ENCODE results near the gene GRIP2. TPM values are rescaled to one million over a fixed set of nuclear protein-coding genes. Genes with fewer than 3 reads are reported as not detected.

GRIP2 gene
- polyA plus RNA-seq, 3 donors from 2014 or later = not detected

DNA sequence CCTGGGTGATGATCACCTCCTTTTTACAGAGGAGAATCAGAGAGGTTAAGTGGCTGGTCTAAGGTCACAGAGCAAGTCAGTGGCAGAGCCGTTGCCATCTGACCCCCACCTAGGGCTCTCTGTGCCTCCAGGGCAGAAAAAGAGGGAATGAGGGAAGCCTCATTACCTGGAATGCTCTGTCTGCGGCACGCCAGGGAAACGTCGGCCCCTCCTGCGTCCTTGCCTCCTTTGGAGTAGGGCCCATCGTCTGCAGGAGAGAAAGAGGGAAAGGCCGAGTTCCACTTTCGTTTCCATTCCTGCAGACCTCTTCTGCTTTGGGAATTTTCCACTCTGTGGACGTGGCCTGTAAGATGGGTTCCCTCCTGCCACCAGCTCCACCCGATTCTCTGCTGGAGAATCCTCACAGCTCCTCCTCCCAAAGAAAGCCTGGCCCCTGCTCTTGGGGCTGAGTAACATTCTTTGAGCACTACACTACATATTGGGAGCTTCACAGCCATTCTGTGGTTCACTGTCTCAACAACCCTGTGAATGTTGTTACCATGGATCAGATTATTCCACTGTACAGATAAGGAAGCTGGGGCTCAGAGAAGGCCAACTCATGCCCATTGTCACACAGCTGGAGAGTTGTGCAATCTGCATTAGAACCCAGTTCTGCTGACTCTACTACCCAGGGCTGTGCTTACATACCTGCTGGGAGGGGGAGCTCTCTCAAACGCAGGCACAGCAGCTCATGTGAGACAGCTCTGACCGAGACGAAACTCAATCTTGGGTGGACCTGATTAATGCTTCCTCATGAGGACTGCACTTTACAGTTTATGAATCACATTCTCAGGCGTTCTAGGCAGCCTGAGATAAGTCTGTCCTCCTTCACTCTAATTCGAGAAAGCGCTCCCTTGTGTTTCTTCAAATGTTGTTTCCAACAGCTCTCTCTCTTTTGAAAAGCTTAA lies 14.2 kb downstream of the GRIP2 start:
- no peak for DNase-seq
- H3K36me3 Mint-ChIP-seq = no peaks in the 10 kb centered on the region
- H3K27me3 Mint-ChIP-seq (ENCODE audit: low read depth in 3 of 3) = peaks cover 0 to 2% (median 0%) of the 10 kb centered on the region in 3 donors
- H3K9me3 Mint-ChIP-seq = peaks cover 0 to 1% (median 0%) of the 10 kb centered on the region in 6 donors
- H3K4me1 Mint-ChIP-seq = no peaks in the 10 kb centered on the region
- no peak overlapping the region for H3K4me3 Mint-ChIP-seq
- no peak overlapping the region for H3K27ac Mint-ChIP-seq

DNA sequence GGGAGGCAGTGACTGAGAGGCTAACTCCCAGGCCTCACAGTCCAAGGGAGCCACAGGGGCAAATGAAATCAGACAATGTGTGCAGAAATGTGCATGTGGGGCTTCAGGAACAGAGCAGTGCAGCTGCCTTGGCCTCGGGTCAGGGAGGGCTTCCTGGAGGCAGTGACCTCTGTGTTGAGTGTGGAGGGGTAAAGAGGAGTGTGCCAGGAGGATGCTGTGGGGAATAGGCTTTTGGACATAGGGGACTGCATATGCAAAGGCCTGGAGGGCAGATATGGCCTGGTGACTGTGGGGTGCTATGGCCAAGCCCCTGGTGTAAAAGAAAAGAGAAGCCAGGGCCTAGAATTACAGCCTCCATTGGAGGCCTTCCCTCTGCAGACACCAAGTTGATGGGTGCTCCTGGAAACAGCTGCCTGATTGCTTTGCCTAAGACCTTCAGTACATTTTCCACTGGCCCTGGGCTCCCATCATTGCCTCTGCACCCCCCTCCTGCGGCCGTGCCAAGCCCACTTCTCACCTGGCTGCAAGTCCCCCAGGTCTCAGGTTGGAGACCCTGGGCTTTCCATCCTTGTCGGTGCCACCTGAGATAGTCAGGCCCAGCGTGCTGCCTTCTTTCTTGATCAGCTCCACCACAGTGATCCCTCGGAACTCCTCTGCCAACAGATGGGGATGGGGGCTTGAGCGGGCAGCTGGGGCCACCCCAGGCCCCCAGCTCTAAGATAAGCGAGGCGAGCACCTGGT lies 15.1 kb downstream of the GRIP2 start:
- Mint-ChIP-seq H3K9me3 (peaks cover 0 to 1% (median 0%) of the 10 kb centered on the region in 6 donors), H3K4me3 (no peak overlapping the region), H3K27me3 (ENCODE audit: low read depth in 3 of 3) (peaks cover 0 to 2% (median 1%) of the 10 kb centered on the region in 3 donors), H3K36me3 (no peaks in the 10 kb centered on the region), H3K4me1 (no peaks in the 10 kb centered on the region), H3K27ac (no peak overlapping the region)
- no peak for DNase-seq

DNA sequence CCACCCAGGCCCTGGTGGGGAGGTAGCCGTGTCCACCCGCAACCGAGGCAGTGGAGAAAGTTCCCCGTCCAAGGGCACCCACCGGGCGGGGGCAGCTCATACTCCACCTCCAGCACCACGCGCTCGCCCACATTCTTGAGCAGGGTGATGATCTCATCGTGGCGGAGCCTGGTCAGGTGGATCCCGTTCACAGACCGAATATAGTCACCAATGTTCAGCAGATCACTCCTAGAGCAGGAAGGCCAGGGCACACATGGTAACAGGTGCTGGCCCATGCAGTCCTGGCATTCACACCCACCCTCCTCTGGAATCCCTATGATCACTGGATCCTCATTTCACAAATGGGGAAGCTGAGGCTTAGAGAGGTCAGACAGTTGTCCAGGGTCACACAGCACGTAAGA lies 15.8 kb downstream of the GRIP2 start:
- Mint-ChIP-seq H3K27ac (no peak overlapping the region), H3K9me3 (peaks cover 0 to 1% (median 0%) of the 10 kb centered on the region in 6 donors), H3K27me3 (ENCODE audit: low read depth in 3 of 3) (peaks cover 0 to 2% (median 1%) of the 10 kb centered on the region in 3 donors), H3K4me3 (no peak overlapping the region), H3K36me3 (no peaks in the 10 kb centered on the region), H3K4me1 (no peaks in the 10 kb centered on the region)
- no peak for DNase-seq

DNA sequence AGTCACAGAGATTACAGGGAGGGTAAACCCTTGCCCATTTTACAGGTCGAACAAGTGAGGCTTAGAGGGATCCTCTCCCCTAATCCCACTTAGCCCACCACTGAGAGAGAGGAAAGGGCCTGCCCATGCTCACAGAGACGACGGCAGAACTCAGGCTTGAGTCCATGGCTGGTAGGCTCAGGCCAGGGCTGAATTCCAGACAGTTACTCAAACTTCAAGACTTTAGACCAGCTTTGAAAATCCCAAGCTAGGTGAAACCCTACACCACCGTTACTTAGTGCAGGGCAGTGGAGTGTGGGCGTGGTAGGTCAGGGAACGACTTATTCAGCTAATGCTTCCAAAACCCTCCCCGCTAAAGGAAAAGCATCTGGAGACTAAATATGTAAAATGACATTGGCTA lies 16.4 kb downstream of the GRIP2 start:
- no peak overlapping the region for H3K4me3 Mint-ChIP-seq
- no peak overlapping the region for H3K27ac Mint-ChIP-seq
- H3K9me3 Mint-ChIP-seq = peaks cover 0 to 1% (median 0%) of the 10 kb centered on the region in 6 donors
- H3K27me3 Mint-ChIP-seq (ENCODE audit: low read depth in 3 of 3) = peaks cover 0 to 2% (median 1%) of the 10 kb centered on the region in 3 donors
- DNase-seq = no peak
- H3K4me1 Mint-ChIP-seq = no peaks in the 10 kb centered on the region
- H3K36me3 Mint-ChIP-seq = no peaks in the 10 kb centered on the region

DNA sequence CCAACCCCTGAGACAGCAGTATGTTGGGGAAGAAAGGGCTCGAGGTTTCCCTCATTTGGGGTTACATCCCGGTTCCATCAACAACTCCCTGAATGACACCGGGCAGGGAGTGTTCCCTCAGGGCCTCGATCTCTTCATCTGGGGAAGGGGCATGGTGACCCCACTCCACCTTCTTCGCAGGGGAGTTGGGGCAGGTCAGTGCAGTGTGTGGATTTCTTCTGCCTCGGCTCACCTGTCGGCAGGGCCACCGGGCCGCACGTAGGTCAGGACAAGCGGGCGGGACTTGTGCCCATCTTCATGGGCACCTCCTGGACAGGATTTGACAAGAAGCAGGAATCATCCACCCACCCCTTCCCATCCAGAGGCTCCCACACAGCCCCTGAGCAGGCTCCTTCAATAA lies 17.4 kb downstream of the GRIP2 start:
- no peaks in the 10 kb centered on the region for H3K36me3 Mint-ChIP-seq
- H3K27me3 Mint-ChIP-seq (ENCODE audit: low read depth in 3 of 3) = peaks cover 0 to 3% (median 2%) of the 10 kb centered on the region in 3 donors
- DNase-seq = no peak
- no peaks in the 10 kb centered on the region for H3K4me1 Mint-ChIP-seq
- no peak overlapping the region for H3K27ac Mint-ChIP-seq
- H3K4me3 Mint-ChIP-seq = no peak overlapping the region
- peaks cover 0 to 1% (median 0%) of the 10 kb centered on the region in 6 donors for H3K9me3 Mint-ChIP-seq

DNA sequence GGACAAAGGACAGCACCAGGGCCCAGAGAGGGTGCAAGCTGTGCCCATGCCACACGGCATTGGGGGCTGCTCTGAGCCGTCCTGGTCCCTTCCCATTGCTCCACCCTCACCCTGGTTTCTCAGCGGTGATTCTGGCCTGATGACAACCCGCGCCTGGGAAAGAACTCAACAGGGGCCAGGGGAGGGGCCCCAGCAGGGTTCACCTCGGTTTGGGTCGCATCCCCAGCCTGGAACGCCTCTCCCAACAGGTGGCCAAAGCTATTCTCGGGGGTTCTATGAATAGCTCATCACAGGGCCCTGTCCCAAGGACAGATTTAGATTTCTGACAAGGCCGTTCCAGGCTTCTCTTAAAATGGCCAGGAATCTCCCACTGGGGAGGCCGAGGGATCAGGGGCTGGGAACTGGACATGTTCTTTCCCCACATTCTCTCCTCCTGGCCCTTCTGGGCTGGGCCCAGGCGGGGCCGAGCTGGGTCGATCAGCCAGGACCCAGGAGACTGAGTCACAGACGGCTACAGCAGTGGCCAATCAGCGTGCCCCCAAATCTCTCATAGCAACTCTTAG lies 17.9 kb downstream of the GRIP2 start:
- Mint-ChIP-seq H3K36me3 (no peaks in the 10 kb centered on the region), H3K4me3 (no peak overlapping the region), H3K27me3 (ENCODE audit: low read depth in 3 of 3) (peaks cover 0 to 3% (median 2%) of the 10 kb centered on the region in 3 donors), H3K27ac (no peak overlapping the region), H3K9me3 (peaks cover 0 to 1% (median 0%) of the 10 kb centered on the region in 6 donors), H3K4me1 (no peaks in the 10 kb centered on the region)
- no peak for DNase-seq

DNA sequence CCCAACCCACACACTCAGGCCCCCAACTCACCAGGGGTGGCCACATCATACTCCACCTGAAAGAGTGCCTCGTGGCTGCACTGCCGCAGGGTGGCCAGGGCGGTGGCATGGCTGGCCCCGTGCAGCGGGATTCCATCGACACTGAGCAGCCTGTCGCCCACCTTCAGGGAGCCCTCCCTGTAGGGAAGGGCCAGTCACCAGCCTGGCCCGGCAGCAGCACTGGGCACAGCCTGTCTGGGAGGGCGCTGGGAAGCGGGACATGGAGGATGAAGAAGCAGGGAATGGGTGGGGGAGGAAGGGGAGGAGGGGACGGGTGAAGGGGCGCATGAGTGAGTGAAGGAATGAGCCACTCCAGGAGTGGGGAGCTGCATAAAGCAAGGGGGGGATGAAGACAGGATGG lies 18.5 kb downstream of the GRIP2 start:
- peaks cover 0 to 4% (median 3%) of the 10 kb centered on the region in 3 donors for H3K27me3 Mint-ChIP-seq (ENCODE audit: low read depth in 3 of 3)
- H3K4me1 Mint-ChIP-seq = no peaks in the 10 kb centered on the region
- no peak for DNase-seq
- no peaks in the 10 kb centered on the region for H3K36me3 Mint-ChIP-seq
- H3K27ac Mint-ChIP-seq = no peak overlapping the region
- H3K4me3 Mint-ChIP-seq = no peak overlapping the region
- peaks cover 0 to 1% (median 0%) of the 10 kb centered on the region in 6 donors for H3K9me3 Mint-ChIP-seq

DNA sequence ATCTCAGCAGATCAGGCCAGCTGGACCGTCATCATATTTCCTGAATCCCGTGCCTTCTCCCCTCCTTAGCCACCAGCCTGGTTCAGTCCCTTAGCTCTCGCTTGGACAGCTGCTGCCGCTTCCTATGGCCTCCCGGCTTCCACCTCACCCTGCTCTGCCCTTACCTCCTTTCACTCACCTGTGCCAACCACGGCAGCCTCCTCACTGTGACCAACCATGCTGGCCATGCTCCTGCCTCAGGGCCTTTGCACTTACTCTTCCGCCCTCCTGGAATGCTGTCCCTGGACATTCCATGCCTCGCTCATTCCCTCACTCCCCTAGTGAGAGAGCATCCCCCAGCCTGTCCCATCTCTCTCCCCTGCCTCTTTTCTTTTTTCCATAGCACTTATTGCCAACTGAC lies 19.2 kb downstream of the GRIP2 start:
- Mint-ChIP-seq H3K4me3 (no peak overlapping the region), H3K36me3 (no peaks in the 10 kb centered on the region), H3K4me1 (no peaks in the 10 kb centered on the region), H3K27ac (no peak overlapping the region), H3K9me3 (peaks cover 0 to 1% (median 0%) of the 10 kb centered on the region in 6 donors), H3K27me3 (ENCODE audit: low read depth in 3 of 3) (peaks cover 0 to 4% (median 3%) of the 10 kb centered on the region in 3 donors)
- no peak for DNase-seq

DNA sequence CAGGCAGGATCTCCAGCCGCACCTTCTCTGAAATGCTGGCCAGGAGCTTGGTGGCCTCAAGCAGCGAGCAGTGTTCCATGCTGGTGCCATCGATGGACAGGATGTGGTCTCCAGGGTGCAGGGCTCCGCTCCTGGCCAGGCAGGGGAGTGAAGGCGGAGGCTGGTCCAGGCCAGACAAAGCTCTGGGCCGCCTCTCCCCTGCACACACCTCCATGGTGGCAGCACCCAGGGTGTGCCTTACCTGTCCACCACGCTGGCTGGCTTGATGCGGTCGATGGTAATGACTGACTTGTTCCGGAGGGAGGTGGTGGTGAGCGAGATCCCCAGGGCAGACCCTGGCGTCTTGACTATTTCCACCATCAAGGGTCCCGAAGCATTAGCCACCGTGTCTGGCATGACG lies 20.0 kb downstream of the GRIP2 start:
- peaks cover 0 to 4% (median 3%) of the 10 kb centered on the region in 3 donors for H3K27me3 Mint-ChIP-seq (ENCODE audit: low read depth in 3 of 3)
- no peaks in the 10 kb centered on the region for H3K36me3 Mint-ChIP-seq
- peaks cover 0 to 1% (median 0%) of the 10 kb centered on the region in 6 donors for H3K9me3 Mint-ChIP-seq
- no peak overlapping the region for H3K4me3 Mint-ChIP-seq
- DNase-seq = no peak
- no peak overlapping the region for H3K27ac Mint-ChIP-seq
- no peaks in the 10 kb centered on the region for H3K4me1 Mint-ChIP-seq

DNA sequence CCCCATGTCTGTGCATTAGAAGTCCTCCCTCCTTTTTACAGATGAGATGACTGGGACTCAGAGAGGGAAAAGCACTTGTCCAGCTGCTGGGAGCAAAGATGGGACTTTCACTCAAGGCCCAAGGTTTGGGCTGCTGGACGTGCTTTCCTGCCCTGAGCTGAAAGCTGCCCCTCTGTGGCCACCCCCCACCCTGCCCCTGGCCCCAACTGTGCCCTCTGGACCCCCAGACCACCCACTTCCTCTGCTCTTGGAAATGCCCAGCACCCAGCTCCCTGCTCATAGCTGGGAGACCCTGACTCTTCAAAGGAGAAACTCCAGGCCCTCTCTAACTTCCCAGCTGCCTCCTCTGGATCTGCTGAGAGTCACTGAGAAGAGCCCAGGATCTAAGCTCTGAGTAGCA lies 20.7 kb downstream of the GRIP2 start:
- Mint-ChIP-seq H3K27me3 (ENCODE audit: low read depth in 3 of 3) (peaks cover 0 to 4% (median 3%) of the 10 kb centered on the region in 3 donors), H3K9me3 (peaks cover 0 to 1% (median 0%) of the 10 kb centered on the region in 6 donors), H3K27ac (no peak overlapping the region), H3K4me1 (no peaks in the 10 kb centered on the region), H3K36me3 (no peaks in the 10 kb centered on the region), H3K4me3 (no peak overlapping the region)
- no peak for DNase-seq

DNA sequence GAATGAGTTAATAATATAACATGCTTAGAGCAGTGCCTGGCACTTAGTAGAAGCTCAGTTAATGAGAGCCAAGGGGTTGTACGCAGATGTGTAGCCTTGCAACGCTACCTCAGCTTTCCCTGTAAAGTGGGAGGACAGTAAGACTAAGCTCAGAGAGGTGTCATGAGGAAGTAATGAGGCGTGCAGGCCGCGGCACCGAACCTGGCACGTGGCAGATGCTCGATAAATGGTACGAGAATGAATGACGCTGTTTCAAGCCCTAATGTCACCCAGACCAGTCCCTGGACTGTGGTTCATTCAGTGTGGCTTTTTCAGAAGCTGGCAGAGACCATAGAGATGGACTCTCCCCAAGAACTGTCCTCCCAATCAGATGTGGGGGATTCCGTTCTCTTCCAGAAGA lies 21.2 kb downstream of the GRIP2 start:
- Mint-ChIP-seq H3K9me3 (peaks cover 0 to 1% (median 0%) of the 10 kb centered on the region in 6 donors), H3K27ac (no peak overlapping the region), H3K36me3 (no peaks in the 10 kb centered on the region), H3K4me3 (no peak overlapping the region), H3K27me3 (ENCODE audit: low read depth in 3 of 3) (peaks cover 0 to 4% (median 3%) of the 10 kb centered on the region in 3 donors), H3K4me1 (no peaks in the 10 kb centered on the region)
- no peak for DNase-seq

DNA sequence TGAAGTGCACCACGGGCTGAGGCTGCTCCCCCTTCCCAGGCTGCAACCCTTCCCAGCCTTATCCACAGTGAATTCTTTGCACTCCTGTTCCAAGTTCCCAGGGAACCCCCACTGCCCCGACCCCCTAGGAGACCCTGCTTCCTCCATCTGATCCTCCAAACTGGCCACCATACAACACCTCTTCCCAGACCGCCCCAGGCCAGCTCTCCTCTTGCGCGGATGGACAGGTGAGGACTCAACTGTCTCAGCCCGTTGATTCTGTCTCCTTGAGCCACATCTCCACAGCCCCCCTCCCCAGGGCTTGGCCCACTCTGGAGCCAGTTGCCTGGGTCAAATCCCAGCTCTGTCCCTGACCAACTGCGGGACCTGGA lies 21.7 kb downstream of the GRIP2 start:
- no peak for DNase-seq
- Mint-ChIP-seq H3K4me1 (no peaks in the 10 kb centered on the region), H3K27ac (no peak overlapping the region), H3K27me3 (ENCODE audit: low read depth in 3 of 3) (peaks cover 0 to 4% (median 3%) of the 10 kb centered on the region in 3 donors), H3K9me3 (peaks cover 0 to 1% (median 0%) of the 10 kb centered on the region in 6 donors), H3K36me3 (no peaks in the 10 kb centered on the region), H3K4me3 (no peak overlapping the region)

DNA sequence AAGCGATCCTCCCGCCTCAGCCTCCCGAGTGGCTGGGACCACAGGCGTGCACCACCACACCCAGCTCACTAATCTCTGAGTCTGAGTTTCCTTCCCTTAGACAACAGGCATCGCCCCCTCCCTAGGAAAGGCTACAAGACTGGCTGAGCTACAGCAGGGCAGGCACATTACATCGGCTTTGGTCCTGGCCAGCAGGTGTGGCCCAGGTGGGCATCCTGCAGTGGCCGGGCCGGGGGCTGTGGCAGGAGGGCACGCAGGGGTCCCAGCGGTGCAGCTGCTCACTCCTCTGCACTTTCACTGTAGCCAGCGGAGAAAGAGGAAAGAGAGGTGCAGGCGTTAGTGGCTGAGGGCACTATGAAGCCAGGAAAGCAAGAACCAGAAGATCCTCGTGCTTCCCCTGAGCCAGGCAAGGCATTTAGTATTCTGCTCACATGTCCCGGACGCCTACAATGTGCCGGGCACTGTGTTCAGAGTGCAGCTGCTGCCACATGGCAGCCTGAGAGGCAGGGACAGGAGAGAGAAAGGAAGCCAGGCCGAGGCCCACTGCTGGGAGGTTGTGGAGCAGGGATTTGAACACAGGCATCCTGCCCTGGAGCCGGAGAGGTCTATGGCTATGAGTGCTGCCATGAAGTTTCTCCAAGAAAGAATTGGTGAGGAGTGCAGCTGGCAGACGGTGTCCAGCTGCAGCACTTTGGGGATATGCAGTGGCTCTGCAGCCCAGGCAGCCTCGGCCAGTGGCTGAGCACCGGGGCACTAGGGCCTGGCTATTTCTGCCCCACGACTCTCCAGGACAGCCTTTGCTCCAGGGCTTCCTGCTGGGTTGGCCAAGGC lies 22.3 kb downstream of the GRIP2 start:
- H3K4me3 Mint-ChIP-seq = no peak overlapping the region
- no peaks in the 10 kb centered on the region for H3K36me3 Mint-ChIP-seq
- no peak overlapping the region for H3K27ac Mint-ChIP-seq

More for the DNA sequence above, 22.3 kb downstream of the GRIP2 start:
- peaks cover 0 to 1% (median 0%) of the 10 kb centered on the region in 6 donors for H3K9me3 Mint-ChIP-seq
- no peak for DNase-seq
- no peaks in the 10 kb centered on the region for H3K4me1 Mint-ChIP-seq
- H3K27me3 Mint-ChIP-seq (ENCODE audit: low read depth in 3 of 3) = peaks cover 0 to 4% (median 3%) of the 10 kb centered on the region in 3 donors
